Thymus (tissue), 11 donors: ENCODE results near the gene MREG. TPM values are rescaled to one million over a fixed set of nuclear protein-coding genes. Genes with fewer than 3 reads are reported as not detected.
"Not testable (repeated sequence)": the region's sequence is repeated elsewhere in the genome, so short reads cannot be mapped to it uniquely, and the experiment has no call there.

Experiments used
- DNase-seq, 9 donors: peaks; one replicate each; pipeline ENCODE4 v3.0.0-alpha.2; 2013; ENCODE audit warnings: low spot score in 9 of 9, low read depth in 6 of 9, missing footprints in 1 of 9
- H3K27ac ChIP-seq, 2 donors: one replicate each; pipeline ENCODE4 v1.5.1; 2013; ENCODE audit warnings: control low read depth in 1 of 2, low read depth in 1 of 2, low read length in 1 of 2, mild to moderate bottlenecking in 1 of 2, moderate library complexity in 1 of 2
- H3K27me3 ChIP-seq, 2 donors: one replicate each; pipeline ENCODE4 v1.5.1; 2013; ENCODE audit warnings: low read length in 1 of 2; ENCODE audit not compliant: control insufficient read depth in 2 of 2, insufficient read depth in 1 of 2
- H3K36me3 ChIP-seq, 2 donors: one replicate each; pipeline ENCODE4 v1.5.1; 2013; ENCODE audit warnings: low read length in 1 of 2, mild to moderate bottlenecking in 1 of 2, moderate library complexity in 1 of 2; ENCODE audit not compliant: control insufficient read depth in 2 of 2, insufficient read depth in 2 of 2
- H3K4me1 ChIP-seq, 2 donors: one replicate each; pipeline ENCODE4 v1.5.1; 2013; ENCODE audit warnings: low read length in 2 of 2; ENCODE audit not compliant: control insufficient read depth in 2 of 2, insufficient read depth in 2 of 2
- H3K4me3 ChIP-seq, 2 donors: one replicate each; pipeline ENCODE4 v1.5.1; 2013; ENCODE audit warnings: low read length in 2 of 2, control low read depth in 1 of 2, mild to moderate bottlenecking in 1 of 2
- H3K9me3 ChIP-seq, 2 donors: one replicate each; pipeline ENCODE4 v1.5.1; 2013; ENCODE audit warnings: low read length in 1 of 2, mild to moderate bottlenecking in 1 of 2; ENCODE audit not compliant: control insufficient read depth in 2 of 2, insufficient read depth in 1 of 2
- WGBS: extraction: QIAGEN DNeasy Blood & Tissue Kit; methylation state at CpG from one replicate; pipeline ENCODE4 v1.1.7; 2013; 5-methylcytosine and 5-hydroxymethylcytosine counted together
- polyA plus RNA-seq: library from polyadenylated mRNA; stranded (reverse); fragments of 200-250 nt; gene quantifications from one replicate; pipeline ENCODE4 v1.2.3, GENCODE V29; 2013
- total RNA-seq: library from RNA; stranded (reverse); fragments of 120-200 nt; gene quantifications from one replicate; pipeline ENCODE4 v1.2.4, GENCODE V29; 2013
- donor health status: healthy.

MREG gene
- total and polyA plus RNA-seq, 2 donors = 16.3 to 19.7 TPM

- 99% methylated on average over 4 of the region's 4 CpGs for WGBS
- not testable (repeated sequence) for H3K4me1 ChIP-seq, H3K36me3 ChIP-seq, H3K9me3 ChIP-seq, H3K4me3 ChIP-seq, DNase-seq, H3K27me3 ChIP-seq, H3K27ac ChIP-seq
Observed at GRCh38 chr2:215970894-215971293, 42.5 kb downstream of the MREG start.

- H3K27me3 ChIP-seq = no peaks in the 10 kb centered on the region
- WGBS = 98% methylated on average over 5 of the region's 5 CpGs
- peaks cover 0 to 3% of the 10 kb centered on the region in 2 donors for H3K36me3 ChIP-seq
- no peaks in the 10 kb centered on the region for H3K4me1 ChIP-seq
- H3K27ac ChIP-seq = no peak overlapping the region
- H3K9me3 ChIP-seq = no peaks in the 10 kb centered on the region
- H3K4me3 ChIP-seq = no peak overlapping the region
- no peak for DNase-seq
Observed at GRCh38 chr2:215970425-215970824, 42.9 kb downstream of the MREG start.

GRCh38 chr2:215969131-215969841, 44.1 kb downstream of the MREG start:
- Histone ChIP-seq H3K27me3 (no peaks in the 10 kb centered on the region), H3K27ac (no peak overlapping the region), H3K9me3 (no peaks in the 10 kb centered on the region), H3K36me3 (peaks cover 0 to 3% of the 10 kb centered on the region in 2 donors), H3K4me1 (no peaks in the 10 kb centered on the region), H3K4me3 (no peak overlapping the region)
- DNase-seq = no peak
- WGBS = 97% methylated on average over 6 of the region's 6 CpGs

DNA sequence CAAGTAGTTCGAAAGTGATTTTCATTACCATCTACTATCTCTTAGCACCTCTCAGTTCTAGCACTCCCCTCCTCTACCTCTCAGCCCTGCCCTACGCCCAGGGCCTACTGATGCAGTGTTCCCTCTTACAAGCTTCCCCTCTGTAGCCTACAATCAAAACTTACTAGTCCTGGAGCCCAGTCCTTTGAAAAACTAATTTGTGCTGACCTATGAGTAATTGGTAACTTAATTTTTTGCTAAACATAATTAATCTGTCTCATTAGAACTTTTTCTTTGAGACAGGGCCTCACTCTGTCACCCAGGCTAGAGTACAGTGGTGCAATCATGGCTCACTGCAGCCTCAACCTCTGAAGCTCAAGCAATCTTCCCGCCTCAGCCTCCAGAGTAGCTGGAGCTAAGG, 44.9 kb downstream of the MREG start:
- Histone ChIP-seq H3K27ac (no peak overlapping the region), H3K4me1 (no peaks in the 10 kb centered on the region), H3K36me3 (peaks cover 0 to 3% of the 10 kb centered on the region in 2 donors), H3K27me3 (no peaks in the 10 kb centered on the region), H3K4me3 (no peak overlapping the region), H3K9me3 (no peaks in the 10 kb centered on the region)
- 98% methylated on average over 3 of the region's 3 CpGs for WGBS
- no peak for DNase-seq

DNA sequence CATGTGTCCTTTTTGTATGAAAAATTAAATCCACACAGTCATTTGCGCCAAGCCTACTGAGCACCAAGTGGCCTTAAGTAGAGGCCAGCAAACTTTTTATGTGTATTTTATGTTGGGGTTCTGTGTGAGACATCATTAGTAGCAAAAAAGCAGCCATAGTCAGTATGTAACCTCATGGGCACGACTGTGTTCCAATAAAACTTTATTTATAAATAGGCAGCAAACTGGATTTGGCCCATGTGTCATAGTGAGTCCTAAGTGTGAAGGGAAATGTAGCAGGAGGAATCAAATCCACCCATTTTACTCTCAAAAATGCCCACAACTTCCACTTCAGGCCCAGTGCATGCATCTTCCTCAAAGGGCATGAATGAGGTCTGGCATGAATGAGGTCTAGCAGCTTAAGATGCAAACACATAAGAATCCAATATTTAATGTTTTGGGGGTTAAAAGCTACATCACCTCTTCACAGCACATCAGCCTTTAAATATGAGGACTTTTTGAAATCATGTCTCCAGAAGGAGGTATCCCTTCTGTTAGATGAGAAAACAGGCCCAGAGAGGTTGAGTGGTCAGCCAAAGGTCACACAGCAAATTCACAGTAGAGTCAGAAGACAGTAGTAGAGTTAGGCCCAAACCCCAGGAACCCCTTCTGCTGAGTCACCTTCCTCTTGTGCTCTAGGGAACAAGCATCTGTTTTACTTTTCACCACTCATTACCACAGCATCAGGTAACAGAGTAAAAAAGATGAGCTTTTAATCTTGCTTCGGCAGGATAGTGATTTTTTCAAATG, 45.6 kb downstream of the MREG start:
- Histone ChIP-seq H3K9me3 (no peaks in the 10 kb centered on the region), H3K4me3 (no peak overlapping the region), H3K27me3 (no peaks in the 10 kb centered on the region), H3K4me1 (no peaks in the 10 kb centered on the region), H3K36me3 (peaks cover 0 to 3% of the 10 kb centered on the region in 2 donors), H3K27ac (no peak overlapping the region)
- WGBS = 74% methylated on average over 3 of the region's 3 CpGs
- DNase-seq = no peak

DNA sequence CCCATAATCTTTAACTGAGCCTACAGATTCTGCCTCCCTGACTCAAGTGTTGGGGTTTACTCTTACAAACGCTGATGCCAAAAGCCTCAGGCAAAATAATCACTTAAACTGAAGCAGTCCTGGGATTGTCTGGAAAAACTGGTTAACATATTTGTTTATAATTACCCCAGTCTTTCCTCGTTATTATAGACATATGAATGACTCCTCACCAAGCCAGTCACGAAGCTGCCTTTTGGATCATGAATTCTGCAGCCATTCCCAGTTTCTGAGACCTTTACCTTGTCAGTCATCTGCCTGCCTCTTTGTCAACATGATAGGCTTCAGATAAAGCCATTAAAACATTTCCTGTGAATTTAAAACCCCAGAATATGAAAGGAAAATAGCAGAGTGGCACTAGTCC, 46.4 kb downstream of the MREG start:
- Histone ChIP-seq H3K27me3 (no peaks in the 10 kb centered on the region), H3K4me3 (no peak overlapping the region), H3K4me1 (no peaks in the 10 kb centered on the region), H3K27ac (no peak overlapping the region), H3K36me3 (peaks cover 0 to 3% of the 10 kb centered on the region in 2 donors), H3K9me3 (no peaks in the 10 kb centered on the region)
- DNase-seq = no peak
- 92% methylated on average over 3 of the region's 3 CpGs for WGBS

DNA sequence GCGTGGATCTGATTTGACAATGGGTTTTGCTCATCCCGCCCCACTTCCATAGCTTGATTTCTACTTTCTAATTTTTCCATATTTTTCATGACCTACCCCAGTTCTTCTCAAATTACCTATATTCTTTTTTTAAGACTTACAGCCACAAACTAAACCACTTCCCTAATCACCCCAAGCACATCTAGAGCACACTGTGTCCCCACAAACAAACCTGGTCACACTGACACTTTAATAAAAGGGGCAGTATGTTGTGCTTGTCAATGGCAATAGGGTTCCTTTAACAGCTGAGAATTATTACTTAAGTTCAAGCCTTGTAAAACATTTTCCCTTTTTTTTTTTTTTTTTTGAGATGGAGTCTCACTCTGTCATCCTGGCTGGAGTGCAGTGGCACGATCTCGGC, 47.1 kb downstream of the MREG start:
- H3K4me1 ChIP-seq = no peaks in the 10 kb centered on the region
- H3K4me3 ChIP-seq = no peak overlapping the region
- DNase-seq = no peak
- no peaks in the 10 kb centered on the region for H3K36me3 ChIP-seq
- no peaks in the 10 kb centered on the region for H3K9me3 ChIP-seq
- no peak overlapping the region for H3K27ac ChIP-seq
- no peaks in the 10 kb centered on the region for H3K27me3 ChIP-seq
- WGBS = 74% methylated on average over 4 of the region's 4 CpGs

DNA sequence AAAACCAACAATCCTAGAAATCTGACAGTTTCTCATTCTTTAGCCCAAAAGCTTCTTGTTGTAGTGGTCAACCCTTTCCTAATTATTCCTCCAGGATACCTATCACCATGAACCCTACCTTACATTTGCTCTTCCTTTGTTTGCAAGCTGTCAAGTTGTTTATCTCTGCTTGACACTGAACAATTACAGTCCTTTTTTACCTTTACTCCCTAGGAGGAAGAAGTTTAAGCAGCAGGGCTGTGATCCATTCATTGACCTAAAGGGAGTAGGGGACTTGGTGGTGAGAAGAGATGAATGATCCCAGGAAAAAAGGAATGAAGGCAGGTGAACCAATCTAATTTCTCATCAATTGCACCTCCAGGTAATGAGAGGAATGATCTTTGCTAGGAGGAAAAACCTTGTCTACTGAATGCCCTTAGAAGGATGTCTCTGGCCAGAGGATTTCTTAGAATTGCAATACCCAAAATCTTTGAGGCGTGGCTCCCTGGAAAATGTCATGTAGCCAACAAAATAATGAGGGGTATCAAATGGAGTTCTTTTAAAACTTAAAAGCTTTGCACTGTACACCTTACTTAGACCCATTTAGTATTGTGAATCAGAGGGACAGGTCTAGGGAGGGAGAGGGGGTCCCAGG, 47.7 kb downstream of the MREG start:
- WGBS = 99% methylated on average over 1 of the region's 1 CpG
- Histone ChIP-seq H3K9me3 (no peaks in the 10 kb centered on the region), H3K27ac (no peak overlapping the region), H3K27me3 (no peaks in the 10 kb centered on the region), H3K36me3 (no peaks in the 10 kb centered on the region), H3K4me3 (no peak overlapping the region), H3K4me1 (no peaks in the 10 kb centered on the region)
- no peak for DNase-seq

GRCh38 chr2:215961981-215962380, 51.4 kb downstream of the MREG start:
- Histone ChIP-seq H3K4me3 (no peak overlapping the region), H3K27me3 (no peaks in the 10 kb centered on the region), H3K27ac (no peak overlapping the region), H3K4me1 (no peaks in the 10 kb centered on the region), H3K9me3 (no peaks in the 10 kb centered on the region), H3K36me3 (peaks cover 0 to 2% of the 10 kb centered on the region in 2 donors)
- DNase-seq = no peak
- WGBS = 98% methylated on average over 5 of the region's 5 CpGs
